ENCODE measurements around the gene ANKRD63.

ANKRD63 gene

GRCh38 chr15:40295877-40296560 lies 13.2 kb upstream of the ANKRD63 start:
- DNase-seq (ENCODE audit: insufficient read length, low spot score): no peak
- no peak for FAIRE-seq

GRCh38 chr15:40295297-40295696 lies 12.4 kb upstream of the ANKRD63 start:
- FAIRE-seq: no peak
- DNase-seq (ENCODE audit: insufficient read length, low spot score): no peak

- FAIRE-seq: no peak
- no peak for DNase-seq (ENCODE audit: insufficient read length, low spot score)
Measured at GRCh38 chr15:40293905-40294895, 11.3 kb upstream of the ANKRD63 start.

GRCh38 chr15:40293006-40293405 lies 10.1 kb upstream of the ANKRD63 start:
- FAIRE-seq (no peak), DNase-seq (ENCODE audit: insufficient read length, low spot score) (no peak)

- DNase-seq (ENCODE audit: insufficient read length, low spot score) (no peak), FAIRE-seq (no peak)
Measured at GRCh38 chr15:40292246-40292645, 9.4 kb upstream of the ANKRD63 start.

GRCh38 chr15:40290918-40291574 lies 8.2 kb upstream of the ANKRD63 start:
- DNase-seq (ENCODE audit: insufficient read length, low spot score): no peak
- no peak for FAIRE-seq

GRCh38 chr15:40290545-40290917 lies 7.7 kb upstream of the ANKRD63 start:
- no peak for FAIRE-seq

GRCh38 chr15:40289140-40289775 lies 6.4 kb upstream of the ANKRD63 start:
- no peak for DNase-seq (ENCODE audit: insufficient read length, low spot score)
- no peak for FAIRE-seq

More at GRCh38 chr15:40290545-40290917, 7.7 kb upstream of the ANKRD63 start:
- DNase-seq (ENCODE audit: insufficient read length, low spot score): no peak

GRCh38 chr15:40287968-40288367 lies 5.1 kb upstream of the ANKRD63 start:
- no peak for DNase-seq (ENCODE audit: insufficient read length, low spot score)
- FAIRE-seq: no peak

- DNase-seq (ENCODE audit: insufficient read length, low spot score): no peak
- no peak for FAIRE-seq
Measured at GRCh38 chr15:40287505-40287904, 4.6 kb upstream of the ANKRD63 start.

GRCh38 chr15:40286794-40287193 lies 3.9 kb upstream of the ANKRD63 start:
- FAIRE-seq (no peak), DNase-seq (ENCODE audit: insufficient read length, low spot score) (no peak)

- no peak for FAIRE-seq
- DNase-seq (ENCODE audit: insufficient read length, low spot score): no peak
Measured at GRCh38 chr15:40286061-40286532, 3.2 kb upstream of the ANKRD63 start.

GRCh38 chr15:40285554-40286011 lies 2.7 kb upstream of the ANKRD63 start:
- no peak for FAIRE-seq
- no peak for DNase-seq (ENCODE audit: insufficient read length, low spot score)

- DNase-seq (ENCODE audit: insufficient read length, low spot score) (no peak), FAIRE-seq (no peak)
Measured at GRCh38 chr15:40285151-40285550, 2.3 kb upstream of the ANKRD63 start.

- FAIRE-seq: no peak
Measured at GRCh38 chr15:40283615-40284300, 894 bp upstream of the ANKRD63 start.

GRCh38 chr15:40282147-40282868 lies 556 bp downstream of the ANKRD63 start:
- DNase-seq (ENCODE audit: insufficient read length, low spot score): peak; percentile 66

More at GRCh38 chr15:40283615-40284300, 894 bp upstream of the ANKRD63 start:
- no peak for DNase-seq (ENCODE audit: insufficient read length, low spot score)

GRCh38 chr15:40281801-40282146 lies 1.1 kb downstream of the ANKRD63 start:
- FAIRE-seq (no peak), DNase-seq (ENCODE audit: insufficient read length, low spot score) (no peak)

More at GRCh38 chr15:40282147-40282868, 556 bp downstream of the ANKRD63 start:
- no peak for FAIRE-seq

GRCh38 chr15:40281057-40281800 lies 1.6 kb downstream of the ANKRD63 start:
- DNase-seq (ENCODE audit: insufficient read length, low spot score) (no peak), FAIRE-seq (no peak)
